B cell (primary cell): Measurements from ENCODE around the gene FAM53B. TPM values are rescaled to one million over a fixed set of nuclear protein-coding genes. Genes with fewer than 3 reads are reported as not detected.

Source experiments
- ATAC-seq: fragments of 200-7000 bp; cut with Tn5 transposase; one replicate; pipeline ENCODE4 v1.10.0; 2021; ENCODE audit warnings: low read depth, mild to moderate bottlenecking, moderate number of reproducible peaks, moderate library complexity
- CTCF ChIA-PET: fragments of 350-600 bp; sonication (Branson Sonifier 250); formaldehyde crosslinking; loops from one replicate; lab custom pipeline; 2021; ENCODE audit warnings: antibody characterized with exemption, inconsistent platforms; lab: Charles Lee
- POLR2A ChIA-PET: fragments of 350-600 bp; sonication (Branson Sonifier 250); formaldehyde crosslinking; loops from one replicate; lab custom pipeline; 2021; ENCODE audit warnings: antibody characterized with exemption; lab: Charles Lee
- DNase-seq: peaks from one replicate; pipeline ENCODE4 v3.0.0; 2013
- H2AFZ ChIP-seq: 2 replicates; pipeline ENCODE4 v1.6.1; 2012; ENCODE audit warnings: mild to moderate bottlenecking, low read depth, low read length; ENCODE audit not compliant: insufficient read depth, poor library complexity, severe bottlenecking
- H3K27ac ChIP-seq, 2 donors: 1 replicate in 1 of 2; 2 replicates in 1 of 2; pipeline ENCODE4 v1.5.1; 2012 to 2013; ENCODE audit warnings: low read length in 2 of 2, mild to moderate bottlenecking in 2 of 2, moderate library complexity in 1 of 2
- H3K27me3 ChIP-seq, 4 experiments: fragments of 200-600 bp in 1 of 4; sonication (generic) in 1 of 4; replicated peaks in 1 of 4; 1 replicate in 2 of 4; 2 replicates in 2 of 4; pipeline versions ENCODE4 v1.6.1 to v1.7.0; 2013 to 2016; ENCODE audit warnings: low read length in 3 of 4, mild to moderate bottlenecking in 2 of 4, mixed read lengths in 1 of 4, moderate library complexity in 1 of 4; ENCODE audit not compliant: insufficient read depth in 4 of 4, control insufficient read depth in 3 of 4; ENCODE audit errors: control extremely low read depth in 1 of 4
- H3K36me3 ChIP-seq, 2 experiments: replicated peaks in 1 of 2; 1 replicate in 1 of 2; 2 replicates in 1 of 2; pipeline versions ENCODE4 v1.6.1 to v1.7.1; 2013; ENCODE audit warnings: low read length in 1 of 2; ENCODE audit not compliant: insufficient read depth in 2 of 2, control insufficient read depth in 1 of 2; ENCODE audit errors: control extremely low read depth in 1 of 2, extremely low read depth in 1 of 2
- H3K4me1 ChIP-seq, 2 donors: fragments of 200-600 bp in 1 of 2; sonication (generic) in 1 of 2; 1 replicate in 1 of 2; 2 replicates in 1 of 2; pipeline versions ENCODE4 v1.5.1 to v1.6.1; 2013 to 2017; ENCODE audit warnings: low read length in 2 of 2; ENCODE audit not compliant: control insufficient read depth in 2 of 2, insufficient read depth in 2 of 2
- H3K4me2 ChIP-seq: replicated peaks from 2 replicates; pipeline ENCODE3; 2012; ENCODE audit warnings: mild to moderate bottlenecking, low read depth, low read length; ENCODE audit not compliant: poor library complexity, severe bottlenecking
- H3K4me3 ChIP-seq, 5 experiments: fragments of 200-600 bp in 1 of 5; sonication (generic) in 1 of 5; 1 replicate in 3 of 5; 2 replicates in 2 of 5; pipeline versions ENCODE4 v1.5.1 to v1.7.0; 2011 to 2016; ENCODE audit warnings: low read length in 4 of 5, mild to moderate bottlenecking in 4 of 5, low read depth in 2 of 5, control low read depth in 1 of 5, moderate library complexity in 1 of 5; ENCODE audit not compliant: insufficient read depth in 1 of 5; ENCODE audit errors: control extremely low read depth in 1 of 5, extremely low read depth in 1 of 5
- H3K79me2 ChIP-seq: fragments of 200-600 bp; sonication (generic); one replicate; pipeline ENCODE4 v1.6.0; 2016; ENCODE audit warnings: low read length; ENCODE audit not compliant: control insufficient read depth, insufficient read depth
- H3K9ac ChIP-seq: fragments of 200-600 bp; sonication (generic); 2 replicates; pipeline ENCODE4 v1.6.1; 2017; ENCODE audit warnings: mild to moderate bottlenecking, low read length, moderate library complexity
- H3K9me3 ChIP-seq, 3 donors: one replicate each; pipeline versions ENCODE4 v1.6.1 to v1.7.1; 2013; ENCODE audit warnings: low read length in 2 of 3; ENCODE audit not compliant: control insufficient read depth in 2 of 3, insufficient read depth in 1 of 3; ENCODE audit errors: control extremely low read depth in 1 of 3
- H4K20me1 ChIP-seq: 2 replicates; pipeline ENCODE4 v1.6.0; 2012; ENCODE audit warnings: mild to moderate bottlenecking, low read length; ENCODE audit not compliant: insufficient read depth, control insufficient read depth, poor library complexity, severe bottlenecking
- H3K27ac Mint-ChIP-seq: one replicate; pipeline ENCODE4 v1.8.0; 2021; ENCODE audit warnings: mixed read lengths
- H3K27me3 Mint-ChIP-seq: one replicate; pipeline ENCODE4 v1.8.0; 2021; ENCODE audit warnings: mixed read lengths
- H3K4me1 Mint-ChIP-seq: one replicate; pipeline ENCODE4 v1.8.0; 2021; ENCODE audit warnings: mixed read lengths
- H3K4me3 Mint-ChIP-seq: one replicate; pipeline ENCODE4 v1.8.0; 2021; ENCODE audit warnings: mixed read lengths
- H3K9me3 Mint-ChIP-seq: one replicate; pipeline ENCODE4 v1.8.0; 2022; ENCODE audit warnings: mixed read lengths; ENCODE audit not compliant: insufficient read depth
- CTCF ChIP-seq: fragments of 200-600 bp; IDR thresholded peaks from one replicate; pipeline ENCODE4 v1.8.0; 2022; ENCODE audit warnings: antibody characterized with exemption, mild to moderate bottlenecking
- EZH2 ChIP-seq: IDR thresholded peaks from 2 replicates; pipeline ENCODE4 v1.6.1; 2012; ENCODE audit warnings: borderline replicate concordance, low read depth, mild to moderate bottlenecking, moderate library complexity, low read length; ENCODE audit not compliant: insufficient read depth, poor library complexity, severe bottlenecking
- WGBS: methylation state at CpG from one replicate; pipeline ENCODE4 v1.1.5; 2013; ENCODE audit warnings: missing lambda C conversion rate; ENCODE audit not compliant: insufficient coverage; 5-methylcytosine and 5-hydroxymethylcytosine counted together
- intact Hi-C: fragments of 100-400 bp; cut with micrococcal nuclease; formaldehyde crosslinking; loops from one replicate; pipeline ENCODE4 v1.10.0; 2022
- polyA plus RNA-seq: library from polyadenylated mRNA; depleted of rRNA; stranded (reverse); fragments of >200 nt; gene quantifications from 2 replicates; pipeline ENCODE4 v1.2.3, GENCODE V29; 2012
- total RNA-seq, 2 donors: library from RNA; stranded (reverse); fragments of 120-200 nt in 1 of 2; gene quantifications; 1 replicate in 1 of 2; 2 replicates in 1 of 2; pipeline versions ENCODE4 v1.2.3 to v1.2.4, GENCODE V29; 2013 to 2022

Gene FAM53B
- total and polyA plus RNA-seq, 2 donors (not counting 1 experiment from before 2014, with no cell fraction given) = 51.2 to 186 TPM

GRCh38 chr10:124692100-124692446 lies 52.1 kb downstream of the FAM53B start:
- ATAC-seq = no peak

More at GRCh38 chr10:124692100-124692446, 52.1 kb downstream of the FAM53B start:
- H3K27me3 ChIP-seq = no peaks in the 10 kb centered on the region
- H3K9me3 ChIP-seq = no peaks in the 10 kb centered on the region
- H3K4me3 ChIP-seq = no peak overlapping the region
- H3K4me1 ChIP-seq = peaks cover 61 to 67% of the 10 kb centered on the region in 2 donors
- H3K27ac ChIP-seq = peak overlapping the region in 1 of 2 donors; percentile 62
- DNase-seq = no peak
- no peak overlapping the region for H3K9ac ChIP-seq
- H3K4me2 ChIP-seq = no peak overlapping the region
- ChIA-PET CTCF (interaction anchor here (1.1 to 2.1 kb wide), 2 partner anchors 48 to 157 kb away, joined by 6 to 8 read pairs; no protein-coding TSS in a partner anchor), POLR2A (interaction anchor here (1.2 to 1.6 kb wide), 2 partner anchors 26 to 44 kb away, joined by 3 to 4 read pairs; no protein-coding TSS in a partner anchor)
- H3K9me3 Mint-ChIP-seq = no peaks in the 10 kb centered on the region
- TF ChIP-seq EZH2 (no peak), CTCF (no peak)
- H3K79me2 ChIP-seq = peaks cover 99% of the 10 kb centered on the region
- H3K4me1 Mint-ChIP-seq = peaks cover 79% of the 10 kb centered on the region
- intact Hi-C loops = no loop called here
- no peaks in the 10 kb centered on the region for H3K27me3 Mint-ChIP-seq
- 88% methylated on average over 2 of the region's 8 CpGs for whole genome bisulfite sequencing
- peaks cover 46% of the 10 kb centered on the region for H4K20me1 ChIP-seq
- peak overlapping the region; percentile 73 for H3K27ac Mint-ChIP-seq
- H2AFZ ChIP-seq = no peak overlapping the region
- H3K4me3 Mint-ChIP-seq = no peak overlapping the region
- peaks cover 1 to 89% of the 10 kb centered on the region in 2 experiments for H3K36me3 ChIP-seq
